ENCODE results near the gene CD38.

- TF ChIP-seq CTCF (IDR thresholded peaks at IDR 0.05): no peak
- TF ChIP-seq POLR2A (IDR thresholded peaks at IDR 0.05): no peak
- TF ChIP-seq POLR2AphosphoS5 (IDR thresholded peaks at IDR 0.05): no peak
Observed at GRCh38 chr4:15836362-15836761, 58.2 kb downstream of the CD38 start.

Measured in transverse colon (tissue), 4 donors.